ENCODE results near the gene NOTCH4.
"Not testable (repeated sequence)": the region's sequence is repeated elsewhere in the genome, so short reads cannot be mapped to it uniquely, and the experiment has no call there.

The NOTCH4 gene

DNA sequence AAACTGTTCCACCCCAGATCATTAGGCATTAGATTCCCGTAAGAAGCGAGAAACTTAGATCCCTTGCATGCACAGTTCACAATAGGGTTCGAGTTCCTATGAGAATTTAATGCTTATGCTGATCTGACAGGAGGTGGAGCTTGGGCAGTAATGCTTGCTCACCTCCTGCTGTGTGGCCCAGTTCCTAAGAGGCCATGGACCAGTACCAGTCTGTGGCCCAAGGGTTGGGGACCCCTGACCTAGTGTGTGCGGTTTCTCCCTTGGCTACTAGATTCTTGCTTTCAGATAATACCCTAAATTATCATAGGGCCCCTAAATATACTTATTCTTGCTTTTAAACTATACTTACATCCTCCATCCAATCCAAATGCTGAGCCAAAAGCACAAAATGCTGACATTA is 29.5 kb downstream of the NOTCH4 start:
- DNase-seq (ENCODE audit: low read depth in 3 of 3): no peak

GRCh38 chr6:32193096-32193495 is 30.8 kb downstream of the NOTCH4 start:
- not testable (repeated sequence) for DNase-seq (ENCODE audit: low read depth in 3 of 3)

DNA sequence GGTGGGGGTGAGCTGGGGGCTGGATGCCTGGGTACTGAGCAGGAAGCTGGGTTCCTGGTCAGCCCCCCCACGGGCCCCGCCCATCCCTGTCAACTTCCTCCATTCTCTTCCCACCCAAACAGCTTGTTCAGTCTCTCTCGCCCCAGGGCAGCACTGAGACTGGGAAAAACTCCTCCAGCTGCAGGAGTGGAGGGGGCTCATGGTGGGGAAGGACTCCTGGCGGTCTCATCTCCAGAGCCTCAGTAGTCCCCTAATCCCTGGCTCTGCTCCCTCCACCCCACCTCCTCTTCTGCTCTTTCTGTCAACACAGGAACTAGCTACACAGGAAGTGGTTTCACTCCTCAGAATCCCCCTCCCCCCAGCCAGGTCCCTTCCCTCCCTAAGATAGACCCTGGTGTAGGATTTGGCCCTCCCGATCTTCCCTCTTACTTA is 31.2 kb downstream of the NOTCH4 start, which contains the start of gene GPSM3:
Gene GPSM3 (minus strand): TSS at position 36 of the 432 bp plus-strand sequence. CDS start 130 bp downstream, outside the sequence.
- DNase-seq (ENCODE audit: low read depth in 3 of 3): no peak

DNA sequence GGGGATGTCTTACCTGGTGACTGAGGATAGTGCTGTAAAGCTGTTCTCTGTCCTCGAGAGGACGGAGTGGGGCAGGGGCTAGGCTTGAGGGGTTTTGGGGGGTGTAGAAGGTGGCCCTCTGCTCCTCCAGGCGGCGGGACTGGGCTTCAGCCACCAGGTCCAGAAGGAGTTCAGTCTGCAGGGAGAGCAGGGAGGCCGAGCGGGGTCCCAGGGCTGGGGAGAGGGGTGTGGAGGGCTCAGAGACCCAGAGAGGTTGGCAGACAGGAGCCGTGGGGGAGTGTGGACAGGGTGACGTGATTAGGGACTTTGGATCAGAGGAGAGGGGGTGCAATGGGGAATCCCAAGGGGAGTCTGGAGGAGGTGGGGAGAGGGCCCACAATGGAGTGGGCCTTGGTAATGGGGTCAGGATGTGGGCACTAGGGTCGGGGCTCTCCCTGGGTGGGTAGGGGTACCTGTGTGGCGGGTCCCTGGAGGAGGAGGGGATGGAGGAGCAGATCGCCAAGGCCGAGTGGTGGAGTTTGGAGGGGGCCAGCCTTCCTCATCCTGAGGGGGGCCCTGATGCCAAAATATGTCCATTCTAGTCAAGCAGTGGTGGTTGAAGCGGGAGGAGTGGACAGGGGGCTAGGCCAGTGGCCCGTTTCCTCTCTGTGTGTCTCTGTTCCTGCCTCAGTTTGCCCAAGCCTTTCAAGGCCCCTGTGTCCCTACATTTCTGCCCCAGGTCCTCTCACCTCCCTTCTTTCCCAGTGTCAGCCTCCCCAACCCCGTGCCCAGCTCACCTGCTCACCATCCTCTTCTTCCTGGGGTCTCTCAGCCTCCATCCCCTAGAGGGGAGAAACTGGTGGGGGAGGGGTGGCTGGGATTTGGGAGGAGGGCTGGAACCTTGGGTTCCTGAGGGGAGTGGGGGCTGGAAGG is 31.9 kb downstream of the NOTCH4 start:
- no peak for DNase-seq (ENCODE audit: low read depth in 3 of 3)

- no peak for DNase-seq (ENCODE audit: low read depth in 3 of 3)
Observed at GRCh38 chr6:32190911-32191677, 32.8 kb downstream of the NOTCH4 start.

- DNase-seq (ENCODE audit: low read depth in 3 of 3): peak; percentile 63 to 86 (median 67)
Observed at GRCh38 chr6:32190054-32190851, 33.6 kb downstream of the NOTCH4 start, which contains the start of gene PBX2. PBX2 (minus strand) TSS chr6:32190202; CDS start chr6:32189915, 287 bp downstream.

- no peak for DNase-seq (ENCODE audit: low read depth in 3 of 3)
Observed at GRCh38 chr6:32189742-32190053, 34.2 kb downstream of the NOTCH4 start.

DNA sequence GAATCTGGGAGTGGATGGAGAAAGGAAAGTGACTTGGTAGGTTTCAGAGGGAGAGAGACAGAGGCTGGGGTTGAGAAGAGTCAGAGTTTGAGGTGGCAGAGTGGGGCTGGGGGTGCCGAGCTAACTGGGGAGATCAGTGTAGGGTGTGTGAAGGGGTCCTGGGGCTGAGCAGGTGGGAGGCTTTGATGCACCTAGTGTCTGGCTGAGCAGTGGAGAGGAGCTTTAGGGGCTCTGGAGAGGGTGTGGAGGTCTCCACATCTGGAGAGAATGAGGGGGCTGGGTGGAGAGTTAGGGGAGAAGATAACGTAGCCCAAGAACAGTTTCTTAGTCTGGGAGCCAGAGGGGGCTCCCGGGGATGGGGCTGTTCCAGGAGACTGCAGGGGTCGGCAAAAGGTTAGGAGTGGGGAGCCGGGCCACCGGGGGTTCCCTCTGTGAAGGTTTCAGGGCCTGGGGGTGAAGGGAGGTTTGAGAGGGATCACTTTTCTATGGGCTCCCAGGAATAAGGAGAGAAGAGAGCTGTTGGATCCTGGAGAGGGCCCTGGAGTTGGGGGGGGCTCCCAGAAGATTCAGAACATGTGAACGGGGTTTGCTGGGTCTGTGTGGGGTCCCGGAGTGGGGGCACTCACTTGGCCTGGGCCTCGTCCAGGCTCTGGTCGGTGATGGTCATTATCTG is 34.7 kb downstream of the NOTCH4 start:
- DNase-seq (ENCODE audit: low read depth in 3 of 3): no peak

DNA sequence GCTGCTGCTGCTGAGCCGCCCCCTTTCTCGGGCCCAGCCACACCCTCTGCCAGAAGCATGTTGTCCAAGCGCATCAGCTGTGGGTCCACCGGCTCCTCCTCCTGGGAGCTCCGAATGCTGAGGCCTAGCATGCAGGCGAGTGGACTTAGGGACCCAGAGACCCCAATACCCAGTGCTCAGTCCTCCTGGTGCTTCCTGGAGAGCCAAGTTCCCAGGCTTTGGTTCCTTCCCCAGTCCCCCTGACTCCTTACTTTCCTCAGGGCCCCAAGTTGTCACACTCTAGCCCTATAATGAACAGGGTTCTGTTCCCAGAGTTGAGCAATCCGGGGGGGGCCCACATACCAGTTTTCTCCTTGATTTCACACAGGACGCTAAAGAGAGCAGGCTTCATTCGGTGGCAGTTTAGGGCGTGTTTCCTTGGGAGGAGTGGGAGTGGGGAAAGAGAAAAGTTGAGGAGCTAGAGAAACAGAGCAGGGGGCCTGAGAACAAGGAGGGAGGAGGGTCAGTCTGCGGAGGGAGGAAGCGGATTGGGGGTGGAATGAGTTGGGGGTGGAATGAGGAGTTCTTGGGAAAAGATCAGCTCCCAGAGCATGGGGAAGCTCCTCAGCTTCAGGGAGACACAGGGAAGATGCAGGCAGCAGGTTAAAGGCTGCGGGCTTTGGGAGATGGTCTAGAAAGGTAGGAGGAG is 35.3 kb downstream of the NOTCH4 start:
- no peak for DNase-seq (ENCODE audit: low read depth in 3 of 3)

GRCh38 chr6:32187725-32188380 is 36.0 kb downstream of the NOTCH4 start:
- not testable (repeated sequence) for DNase-seq (ENCODE audit: low read depth in 3 of 3)

DNA sequence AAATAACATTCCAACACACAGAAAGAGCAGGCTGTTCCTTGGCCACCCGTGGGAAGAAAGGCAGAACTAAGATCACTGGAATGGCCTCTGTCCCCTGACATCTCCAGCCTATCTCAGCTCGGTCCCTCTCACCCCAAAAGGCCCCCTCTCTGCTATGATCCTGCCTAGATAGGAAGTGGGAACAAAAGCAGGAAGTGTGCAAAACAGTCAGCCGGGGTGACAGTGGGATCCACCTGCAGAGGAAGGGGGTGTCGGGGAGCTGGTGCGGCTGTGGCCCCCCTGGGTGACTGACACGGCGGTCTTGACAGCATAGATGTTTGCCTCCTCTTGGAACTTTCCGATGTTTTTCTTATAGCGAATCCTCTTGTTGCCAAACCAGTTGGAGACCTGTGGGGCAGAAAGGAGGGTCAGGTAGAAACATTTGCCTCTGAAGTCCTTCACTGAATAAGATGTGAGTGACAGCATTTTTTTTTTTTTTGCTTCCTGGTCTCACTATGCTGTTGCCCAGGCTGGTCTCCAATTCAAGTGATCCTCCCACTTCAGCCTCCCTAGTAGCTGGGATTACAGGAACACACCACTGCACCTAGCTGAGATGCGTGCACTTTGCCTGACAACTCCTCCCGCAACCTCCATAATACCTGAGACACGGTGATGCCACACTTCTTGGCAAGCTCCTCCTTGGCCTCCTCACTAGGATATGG is 36.7 kb downstream of the NOTCH4 start:
- no peak for DNase-seq (ENCODE audit: low read depth in 3 of 3)

GRCh38 chr6:32186151-32186840 is 37.6 kb downstream of the NOTCH4 start:
- not testable (repeated sequence) for DNase-seq (ENCODE audit: low read depth in 3 of 3)

DNA sequence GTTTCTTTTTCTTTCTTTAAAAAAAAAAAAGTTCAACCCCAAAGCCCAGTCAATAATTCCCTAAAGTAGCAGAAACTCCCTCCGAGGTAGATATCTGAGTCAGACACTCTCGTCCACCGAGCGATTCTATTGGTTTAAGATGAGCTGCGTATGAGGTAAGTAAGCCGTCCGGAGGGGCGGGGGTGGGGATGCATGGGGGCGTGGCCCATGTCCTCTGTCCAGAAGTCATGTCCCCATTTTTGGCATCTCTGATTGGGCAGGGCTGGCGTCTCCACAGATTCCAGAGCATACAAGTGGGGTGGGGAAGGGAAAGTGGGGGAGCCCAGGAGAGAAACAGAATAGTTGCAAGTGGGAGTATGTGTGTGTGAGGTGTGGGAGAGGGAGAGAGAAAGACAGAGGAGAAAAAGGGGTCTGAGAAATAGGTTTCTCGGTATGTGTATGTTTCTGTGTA is 38.2 kb downstream of the NOTCH4 start:
- DNase-seq (ENCODE audit: low read depth in 3 of 3): peak in 1 of 3 donors; percentile 34

DNA sequence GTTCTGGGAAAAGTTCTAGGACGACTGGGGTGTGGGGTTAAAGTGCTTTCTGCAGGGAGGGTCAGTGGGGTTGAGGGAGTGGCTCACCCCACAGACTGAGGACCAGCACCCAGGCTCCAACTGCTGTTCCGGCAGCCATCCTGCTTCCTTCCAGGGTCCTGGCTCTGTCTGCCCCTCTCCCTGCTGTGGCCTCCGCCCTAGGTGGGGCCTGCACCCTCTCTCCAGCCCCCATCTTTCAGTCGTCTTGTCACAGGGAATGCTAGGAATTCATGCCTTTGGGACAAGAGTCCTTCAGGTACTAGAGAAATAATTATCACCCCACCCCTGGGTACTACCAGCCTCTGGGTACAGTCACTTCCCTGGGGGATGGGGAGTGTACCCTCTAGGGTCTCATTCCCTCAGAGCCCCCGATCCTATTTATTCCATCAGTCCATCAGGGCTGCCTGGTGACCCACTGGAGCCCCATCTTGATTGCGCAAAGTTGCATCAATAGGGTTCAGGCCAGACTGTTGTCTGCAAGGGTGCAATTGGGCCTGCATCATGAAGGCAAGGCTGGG is 39.7 kb downstream of the NOTCH4 start, which contains the start of gene AGER:
Gene AGER (minus strand): TSS at position 170 of the 557 bp plus-strand sequence. CDS start 31 bp downstream, at position 139.
- DNase-seq (ENCODE audit: low read depth in 3 of 3): no peak

DNA sequence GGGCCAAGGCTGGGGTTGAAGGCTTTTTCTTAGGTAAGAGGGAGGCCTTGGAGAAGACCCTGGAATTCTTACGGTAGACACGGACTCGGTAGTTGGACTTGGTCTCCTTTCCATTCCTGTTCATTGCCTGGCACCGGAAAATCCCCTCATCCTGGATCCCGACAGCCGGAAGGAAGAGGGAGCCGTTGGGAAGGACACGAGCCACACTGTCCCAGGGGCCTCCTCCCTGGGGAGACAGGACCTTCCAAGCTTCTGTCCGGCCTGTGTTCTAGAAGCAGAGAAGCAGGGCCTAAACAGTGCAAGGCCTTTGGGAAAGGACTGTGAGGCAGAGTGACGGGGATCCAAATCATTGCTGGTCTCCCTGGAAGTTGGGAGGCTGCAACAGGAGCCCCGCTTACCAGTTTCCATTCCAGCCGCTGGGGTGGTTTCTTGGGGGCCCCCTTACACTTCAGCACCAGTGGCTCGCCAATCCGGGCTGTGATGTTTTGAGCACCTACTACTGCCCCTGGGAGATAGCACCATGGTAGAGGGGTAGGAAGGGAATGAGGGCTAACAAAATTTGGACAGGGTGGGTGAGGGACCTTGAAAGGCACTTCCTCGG is 40.3 kb downstream of the NOTCH4 start:
- DNase-seq (ENCODE audit: low read depth in 3 of 3): no peak

GRCh38 chr6:32183030-32183429 is 40.8 kb downstream of the NOTCH4 start:
- DNase-seq (ENCODE audit: low read depth in 3 of 3): no peak

DNA sequence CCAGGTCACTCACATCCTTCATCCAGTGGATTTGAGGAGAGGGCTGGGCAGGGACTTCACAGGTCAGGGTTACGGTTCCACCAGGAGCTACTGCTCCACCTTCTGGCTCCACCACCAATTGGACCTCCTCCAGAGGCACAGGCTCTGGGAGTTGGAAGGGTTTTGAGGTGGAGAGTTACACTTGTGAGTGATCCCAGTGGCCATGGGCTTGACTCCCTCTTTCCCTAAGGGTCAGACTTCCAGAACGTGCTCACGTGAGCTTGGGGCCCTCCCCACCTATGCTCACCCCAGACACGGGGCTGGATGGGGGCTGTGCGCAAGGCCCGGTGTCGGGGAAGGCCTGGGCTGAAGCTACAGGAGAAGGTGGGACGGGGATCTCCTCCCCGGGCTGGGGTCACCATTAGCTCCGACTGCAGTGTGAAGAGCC is 41.3 kb downstream of the NOTCH4 start:
- no peak for DNase-seq (ENCODE audit: low read depth in 3 of 3)
